ES-I3 (cell line): ENCODE measurements around the gene NCBP2.

ENCODE experiments used
- H3K36me3 ChIP-seq: 2 replicates; pipeline ENCODE4 v1.6.1; 2013; ENCODE audit warnings: mild to moderate bottlenecking, low read length, control low read depth, moderate library complexity; ENCODE audit not compliant: insufficient read depth
- H3K4me1 ChIP-seq: 2 replicates; pipeline ENCODE4 v1.6.1; 2013; ENCODE audit warnings: mild to moderate bottlenecking, control low read depth, low read length; ENCODE audit not compliant: insufficient read depth
- H3K9ac ChIP-seq: 2 replicates; pipeline ENCODE4 v1.6.1; 2013; ENCODE audit warnings: low read depth, mild to moderate bottlenecking, low read length, moderate library complexity
- H3K9me3 ChIP-seq: 2 replicates; pipeline ENCODE4 v1.6.1; 2013; ENCODE audit warnings: mild to moderate bottlenecking, low read length, moderate library complexity; ENCODE audit not compliant: control insufficient read depth, insufficient read depth

Gene NCBP2

GRCh38 chr3:196942226-196942914 lies at the start of gene NCBP2:
NCBP2 (minus strand) TSS chr3:196942528; CDS start chr3:196942503, 25 bp downstream.
- Histone ChIP-seq H3K9ac (peak within 1 kb of the TSS; percentile 86), H3K9me3 (no peaks in the 10 kb centered on the region), H3K36me3 (peaks cover 14% of the 10 kb centered on the region), H3K4me1 (peaks cover 7% of the 10 kb centered on the region; the same call in 1 of the 2 replicates)

DNA sequence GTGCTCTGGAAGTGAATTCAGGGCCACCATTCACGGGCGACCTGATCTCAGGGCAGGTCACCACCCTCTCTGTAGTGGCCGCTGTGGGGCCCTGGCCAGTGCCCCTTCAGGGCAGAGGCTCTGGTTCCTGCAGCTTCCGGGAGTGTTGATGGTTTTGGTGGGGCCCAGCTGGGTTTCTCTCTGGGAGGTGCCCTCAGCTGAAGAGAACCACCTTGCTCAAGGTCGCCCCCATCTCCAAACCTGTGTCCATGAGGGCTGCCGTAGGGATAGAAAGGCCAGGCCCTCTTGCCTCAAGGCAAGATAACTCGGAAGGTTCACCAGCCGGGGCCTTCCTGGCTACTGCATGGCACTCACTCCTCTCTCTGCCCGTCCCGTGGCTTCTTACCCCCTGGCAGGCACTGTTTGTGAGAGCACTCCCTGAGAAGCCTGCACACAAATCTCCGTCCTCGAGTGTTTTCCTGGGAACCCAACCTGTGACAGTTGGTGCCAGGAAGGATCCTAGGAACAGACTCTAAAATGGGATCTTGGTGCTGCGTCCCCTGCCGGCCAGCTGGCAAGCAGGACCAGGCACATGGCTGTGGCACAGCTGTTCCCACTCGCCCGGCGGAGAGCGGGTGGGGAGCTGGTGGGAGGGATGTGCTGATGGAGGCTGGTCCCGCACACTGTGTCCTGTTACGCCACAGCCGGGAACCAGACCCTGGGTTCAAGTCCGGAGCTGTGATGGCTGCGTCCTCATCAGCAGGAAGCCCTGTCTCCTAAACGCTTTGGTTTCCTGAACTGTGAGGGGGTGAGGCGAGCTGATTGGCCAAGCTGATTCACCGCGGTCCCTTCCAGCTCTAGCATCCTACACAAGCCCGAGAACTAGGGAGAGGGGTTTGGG lies 49.5 kb upstream of the NCBP2 start:
- H3K4me1 ChIP-seq, result no peaks in the 10 kb centered on the region
- no peaks in the 10 kb centered on the region for H3K36me3 ChIP-seq
- no peak overlapping the region for H3K9ac ChIP-seq
- H3K9me3 ChIP-seq, result no peaks in the 10 kb centered on the region

DNA sequence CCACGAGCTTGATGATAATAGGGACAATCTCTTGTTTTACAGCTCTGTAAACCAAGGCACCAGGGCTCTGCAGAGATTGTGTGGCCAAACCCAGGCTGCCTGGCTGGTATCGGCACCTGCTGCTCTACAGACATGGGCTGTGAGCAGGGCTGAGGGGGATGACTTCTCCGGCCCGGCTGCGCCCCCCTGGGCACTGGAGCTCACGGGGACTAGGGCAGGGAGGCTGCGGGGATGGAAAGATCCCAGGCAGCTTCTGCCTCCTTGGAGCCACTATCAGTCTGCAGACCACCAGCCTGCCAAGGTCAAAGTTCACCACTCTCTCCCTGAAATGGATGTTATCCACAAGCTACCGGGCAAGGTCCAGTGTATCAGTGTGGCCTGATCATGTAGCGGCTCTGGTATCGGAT lies 48.3 kb upstream of the NCBP2 start:
- Histone ChIP-seq H3K36me3 (no peaks in the 10 kb centered on the region), H3K4me1 (no peaks in the 10 kb centered on the region), H3K9ac (no peak overlapping the region), H3K9me3 (no peaks in the 10 kb centered on the region)

DNA sequence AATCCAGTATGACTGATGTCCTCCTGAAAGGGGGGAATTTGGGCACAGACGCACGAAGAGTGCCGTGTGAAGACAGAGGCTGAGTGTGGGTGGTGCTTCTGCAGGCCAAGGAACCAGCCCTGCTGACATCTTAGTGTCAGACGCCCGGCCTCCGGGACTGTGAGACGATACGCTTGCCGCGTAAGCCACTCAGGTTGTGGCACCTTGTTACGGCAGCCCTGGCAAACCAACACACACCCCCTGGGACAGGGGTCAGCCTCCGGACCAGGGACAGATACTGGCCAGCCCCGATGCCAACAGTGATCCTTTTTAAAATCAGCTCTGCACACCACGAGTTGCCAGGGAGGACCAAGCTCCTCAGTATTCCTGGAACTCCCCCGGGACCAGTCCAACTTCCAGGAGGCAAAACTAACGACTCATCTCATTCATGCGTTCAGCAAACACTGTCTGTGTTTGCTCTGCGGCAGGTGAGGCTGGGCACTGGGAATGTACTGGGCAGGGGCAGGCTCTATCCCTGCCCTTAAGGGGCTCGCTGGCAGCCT lies 47.5 kb upstream of the NCBP2 start:
- Histone ChIP-seq H3K4me1 (no peaks in the 10 kb centered on the region), H3K9me3 (no peaks in the 10 kb centered on the region), H3K9ac (no peak overlapping the region), H3K36me3 (no peaks in the 10 kb centered on the region)

- Histone ChIP-seq H3K36me3 (no peaks in the 10 kb centered on the region), H3K9me3 (no peaks in the 10 kb centered on the region), H3K4me1 (no peaks in the 10 kb centered on the region), H3K9ac (no peak overlapping the region)
These were observed 46.1 kb upstream of the NCBP2 start for GRCh38 chr3:196988241-196989029.

GRCh38 chr3:196987022-196987421 lies 44.7 kb upstream of the NCBP2 start:
- no peaks in the 10 kb centered on the region for H3K36me3 ChIP-seq
- 0 out of 2 replicates have a peak, but pooled peaks cover 4% of the 10 kb centered on the region for H3K9me3 ChIP-seq
- H3K9ac ChIP-seq, result no peak overlapping the region
- no peaks in the 10 kb centered on the region for H3K4me1 ChIP-seq

GRCh38 chr3:196985954-196986885 lies 43.9 kb upstream of the NCBP2 start:
- H3K9ac ChIP-seq, result no peak overlapping the region
- H3K4me1 ChIP-seq, result no peaks in the 10 kb centered on the region
- 0 out of 2 replicates have a peak, but pooled peaks cover 4% of the 10 kb centered on the region for H3K9me3 ChIP-seq
- no peaks in the 10 kb centered on the region for H3K36me3 ChIP-seq

DNA sequence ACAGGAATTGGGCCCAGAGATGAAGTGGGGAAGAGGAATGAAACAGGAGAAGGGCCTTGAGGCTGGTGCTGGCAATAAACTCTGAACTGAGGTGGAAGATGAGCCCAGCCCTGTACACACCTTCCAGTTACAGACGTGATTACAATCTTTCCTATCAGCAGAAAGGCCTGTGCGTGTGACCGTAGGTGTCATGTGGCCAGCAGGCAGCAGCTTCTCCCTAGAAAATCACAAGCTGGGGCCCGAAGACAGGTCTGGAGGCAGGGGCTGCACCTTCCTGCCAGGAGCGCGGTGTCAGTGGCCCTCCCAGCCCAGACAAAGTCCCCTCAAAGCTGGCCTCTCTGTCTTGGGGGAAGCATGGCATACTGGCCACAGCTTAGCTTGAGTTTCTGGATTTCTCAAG lies 43.0 kb upstream of the NCBP2 start:
- no peak overlapping the region for H3K9ac ChIP-seq
- no peaks in the 10 kb centered on the region for H3K36me3 ChIP-seq
- no peaks in the 10 kb centered on the region for H3K4me1 ChIP-seq
- 0 out of 2 replicates have a peak, but pooled peaks cover 4% of the 10 kb centered on the region for H3K9me3 ChIP-seq

GRCh38 chr3:196983186-196983585 lies 40.9 kb upstream of the NCBP2 start:
- 0 out of 2 replicates have a peak, but pooled peaks cover 4% of the 10 kb centered on the region for H3K9me3 ChIP-seq
- H3K9ac ChIP-seq, result no peak overlapping the region
- H3K36me3 ChIP-seq, result no peaks in the 10 kb centered on the region
- no peaks in the 10 kb centered on the region for H3K4me1 ChIP-seq

DNA sequence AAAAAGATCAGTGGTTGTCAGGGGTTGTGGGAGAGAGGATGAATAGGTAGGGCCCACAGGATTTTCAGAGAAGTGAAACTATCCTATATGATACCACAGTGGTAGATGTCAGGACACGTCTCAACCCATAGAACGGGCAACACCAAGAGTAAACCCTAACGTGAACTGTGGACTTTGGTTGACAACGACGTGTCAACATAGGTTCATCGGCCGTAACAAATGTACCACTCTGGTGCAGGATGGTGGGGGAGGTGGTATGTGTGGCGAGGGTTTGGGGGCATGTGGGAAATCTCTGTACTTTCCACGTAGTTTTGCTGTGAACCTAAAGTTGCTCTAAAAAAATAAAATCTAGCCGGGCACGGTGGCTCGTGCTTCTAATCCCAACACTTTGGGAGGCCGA lies 39.3 kb upstream of the NCBP2 start:
- no peaks in the 10 kb centered on the region for H3K36me3 ChIP-seq
- H3K9me3 ChIP-seq, result 0 out of 2 replicates have a peak, but pooled peaks cover 4% of the 10 kb centered on the region
- H3K4me1 ChIP-seq, result no peaks in the 10 kb centered on the region
- no peak overlapping the region for H3K9ac ChIP-seq

- Histone ChIP-seq H3K9me3 (0 out of 2 replicates have a peak, but pooled peaks cover 4% of the 10 kb centered on the region), H3K4me1 (no peaks in the 10 kb centered on the region), H3K9ac (no peak overlapping the region), H3K36me3 (no peaks in the 10 kb centered on the region)
These were observed 37.2 kb upstream of the NCBP2 start for GRCh38 chr3:196979545-196979944.

DNA sequence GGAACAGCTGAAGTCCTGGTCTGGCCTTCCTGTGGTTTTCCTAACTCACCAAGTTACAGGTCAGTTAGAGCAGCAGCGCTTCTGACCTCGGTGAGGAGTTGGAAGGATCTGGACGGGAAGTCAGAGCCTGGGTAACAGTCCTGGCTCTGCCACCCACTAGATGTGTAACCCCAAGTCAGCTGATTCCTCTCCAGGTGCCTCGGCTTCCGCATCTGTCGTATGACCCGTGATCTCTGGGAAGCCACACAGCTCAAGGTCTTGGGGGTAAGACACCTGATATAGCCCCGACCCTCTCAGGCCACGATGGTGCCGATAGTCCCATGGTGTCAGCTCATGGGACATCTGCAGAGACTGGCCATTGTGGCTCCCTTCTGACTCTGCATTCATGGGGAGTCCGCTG lies 34.6 kb upstream of the NCBP2 start:
- H3K9me3 ChIP-seq, result no peaks in the 10 kb centered on the region
- H3K4me1 ChIP-seq, result no peaks in the 10 kb centered on the region
- H3K36me3 ChIP-seq, result no peaks in the 10 kb centered on the region
- no peak overlapping the region for H3K9ac ChIP-seq

DNA sequence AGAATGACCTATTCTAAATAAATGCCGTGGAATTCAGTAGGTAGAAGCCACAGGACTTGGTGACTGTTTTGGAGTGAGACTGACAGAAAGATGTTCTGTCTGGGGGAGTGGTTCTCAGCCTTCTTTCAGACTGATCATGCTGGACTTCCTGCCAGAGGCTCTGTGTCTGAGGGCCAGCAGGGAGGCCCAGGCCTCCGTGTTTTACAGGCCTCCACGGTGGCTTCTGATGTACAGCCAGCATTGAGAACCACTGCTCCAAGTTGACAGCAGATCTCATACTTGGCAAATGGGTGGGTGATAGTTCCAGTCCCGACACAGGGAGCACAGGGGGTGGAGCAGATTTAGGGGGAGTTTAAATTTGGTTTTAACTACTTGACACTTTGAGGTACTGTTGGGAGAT lies 33.0 kb upstream of the NCBP2 start:
- H3K4me1 ChIP-seq, result no peaks in the 10 kb centered on the region
- no peaks in the 10 kb centered on the region for H3K36me3 ChIP-seq

More for the DNA sequence above, 33.0 kb upstream of the NCBP2 start:
- peaks cover 3% of the 10 kb centered on the region; the same call in 1 of the 2 replicates for H3K9me3 ChIP-seq
- H3K9ac ChIP-seq, result no peak overlapping the region
